Peyer's patch (tissue), 4 donors: ENCODE results near the gene XKR8.

ENCODE experiments used
- POLR2A ChIP-seq, 2 donors: fragments of 450-650 bp; IDR thresholded peaks; one replicate each; pipeline ENCODE4 v1.5.1; 2017; ENCODE audit warnings: antibody characterized with exemption in 2 of 2, mild to moderate bottlenecking in 2 of 2, moderate library complexity in 2 of 2
- TF ChIP-seq, protein P1 (sequence below), 6 experiments: fragments of 450-650 bp in 4 of 6; fragments of 200-600 bp in 2 of 6; sonication (generic) in 1 of 6; IDR thresholded peaks; one replicate each; pipeline ENCODE4 v1.5.1; 2017 to 2019; ENCODE audit warnings: antibody characterized with exemption in 6 of 6, mild to moderate bottlenecking in 3 of 6, moderate library complexity in 1 of 6

DNA sequence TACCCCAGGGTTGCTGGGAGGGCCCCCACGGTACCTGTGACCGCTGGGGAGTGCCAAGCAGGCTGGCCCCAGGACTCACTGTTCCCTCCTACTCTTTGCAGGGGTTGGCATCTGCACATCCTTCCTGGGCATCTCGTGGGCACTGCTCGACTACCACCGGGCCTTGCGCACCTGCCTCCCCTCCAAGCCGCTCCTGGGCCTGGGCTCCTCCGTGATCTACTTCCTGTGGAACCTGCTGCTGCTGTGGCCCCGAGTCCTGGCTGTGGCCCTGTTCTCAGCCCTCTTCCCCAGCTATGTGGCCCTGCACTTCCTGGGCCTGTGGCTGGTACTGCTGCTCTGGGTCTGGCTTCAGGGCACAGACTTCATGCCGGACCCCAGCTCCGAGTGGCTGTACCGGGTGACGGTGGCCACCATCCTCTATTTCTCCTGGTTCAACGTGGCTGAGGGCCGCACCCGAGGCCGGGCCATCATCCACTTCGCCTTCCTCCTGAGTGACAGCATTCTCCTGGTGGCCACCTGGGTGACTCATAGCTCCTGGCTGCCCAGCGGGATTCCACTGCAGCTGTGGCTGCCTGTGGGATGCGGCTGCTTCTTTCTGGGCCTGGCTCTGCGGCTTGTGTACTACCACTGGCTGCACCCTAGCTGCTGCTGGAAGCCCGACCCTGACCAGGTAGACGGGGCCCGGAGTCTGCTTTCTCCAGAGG, 6.8 kb downstream of the XKR8 start:
- TF ChIP-seq, protein P1, sequence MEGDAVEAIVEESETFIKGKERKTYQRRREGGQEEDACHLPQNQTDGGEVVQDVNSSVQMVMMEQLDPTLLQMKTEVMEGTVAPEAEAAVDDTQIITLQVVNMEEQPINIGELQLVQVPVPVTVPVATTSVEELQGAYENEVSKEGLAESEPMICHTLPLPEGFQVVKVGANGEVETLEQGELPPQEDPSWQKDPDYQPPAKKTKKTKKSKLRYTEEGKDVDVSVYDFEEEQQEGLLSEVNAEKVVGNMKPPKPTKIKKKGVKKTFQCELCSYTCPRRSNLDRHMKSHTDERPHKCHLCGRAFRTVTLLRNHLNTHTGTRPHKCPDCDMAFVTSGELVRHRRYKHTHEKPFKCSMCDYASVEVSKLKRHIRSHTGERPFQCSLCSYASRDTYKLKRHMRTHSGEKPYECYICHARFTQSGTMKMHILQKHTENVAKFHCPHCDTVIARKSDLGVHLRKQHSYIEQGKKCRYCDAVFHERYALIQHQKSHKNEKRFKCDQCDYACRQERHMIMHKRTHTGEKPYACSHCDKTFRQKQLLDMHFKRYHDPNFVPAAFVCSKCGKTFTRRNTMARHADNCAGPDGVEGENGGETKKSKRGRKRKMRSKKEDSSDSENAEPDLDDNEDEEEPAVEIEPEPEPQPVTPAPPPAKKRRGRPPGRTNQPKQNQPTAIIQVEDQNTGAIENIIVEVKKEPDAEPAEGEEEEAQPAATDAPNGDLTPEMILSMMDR (IDR thresholded peaks at IDR 0.05), result no peak
- TF ChIP-seq POLR2A (IDR thresholded peaks at IDR 0.05), result no peak
